Glomerular visceral epithelial cell (primary cell): ENCODE data around the gene LIX1.
"Not testable (repeated sequence)": the region's sequence is repeated elsewhere in the genome, so short reads cannot be mapped to it uniquely, and the experiment has no call there.

Experiments
- DNase-seq: peaks from one replicate; pipeline ENCODE4 v3.0.0-alpha.2; 2016; ENCODE audit errors: extremely low spot score

LIX1 gene

DNA sequence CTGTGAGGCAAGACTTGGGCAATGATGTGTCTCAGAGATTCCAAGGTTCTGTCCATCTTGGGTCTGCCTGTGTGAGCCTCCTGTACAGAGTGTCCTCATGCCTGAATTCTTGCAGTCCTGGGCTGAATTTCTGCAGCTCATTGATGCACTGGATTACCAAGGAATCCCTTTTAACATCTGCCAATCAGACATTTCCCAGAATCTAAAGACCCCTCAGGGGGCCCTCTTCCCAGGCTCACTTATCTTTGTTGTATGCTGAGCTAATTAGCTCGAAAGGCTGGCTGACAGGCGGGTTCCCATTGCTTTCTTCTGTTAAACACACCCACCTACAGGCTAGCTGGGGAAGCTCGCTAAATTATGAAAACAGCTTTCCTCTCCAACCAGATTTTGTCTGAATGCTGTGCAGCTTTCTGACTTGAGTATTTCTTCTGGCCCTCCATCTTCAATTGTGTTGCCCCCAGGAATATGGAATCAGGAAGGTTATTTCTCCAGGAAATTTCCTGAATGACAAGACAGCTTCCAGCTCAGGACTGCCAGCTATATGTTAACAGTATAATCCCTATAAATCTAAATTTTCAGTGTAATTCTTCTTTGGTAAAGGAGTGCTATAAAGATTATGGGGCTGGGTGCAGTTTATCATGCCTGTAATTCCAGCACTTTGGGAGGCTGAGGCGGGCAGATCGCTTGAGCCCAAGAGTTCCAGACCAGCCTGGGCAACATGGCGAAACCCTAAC, at the start of gene LIX1:
TSS of gene LIX1 (minus strand) at position 91 of the 734 bp plus-strand sequence. CDS start at position 56, 35 bp downstream.
- DNase-seq = peak; percentile 56

- no peak for DNase-seq
Observed at GRCh38 chr5:97191893-97192292, 49.5 kb upstream of the LIX1 start.

GRCh38 chr5:97189523-97189922, 47.1 kb upstream of the LIX1 start:
- DNase-seq = not testable (repeated sequence)

DNA sequence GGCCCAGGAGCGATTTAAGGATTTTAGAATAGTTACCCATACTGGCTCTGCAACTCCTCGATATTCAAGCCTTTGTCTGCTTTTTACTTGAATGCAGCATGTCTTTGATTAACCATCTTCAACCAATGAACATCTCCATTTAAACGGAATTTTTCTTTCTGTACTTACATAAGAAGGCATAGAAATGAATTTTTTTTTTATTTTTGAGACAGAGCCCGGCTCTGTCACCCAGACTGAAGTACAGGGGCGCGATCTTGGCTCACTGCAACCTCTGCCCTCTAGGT, 41.5 kb upstream of the LIX1 start:
- no peak for DNase-seq

DNA sequence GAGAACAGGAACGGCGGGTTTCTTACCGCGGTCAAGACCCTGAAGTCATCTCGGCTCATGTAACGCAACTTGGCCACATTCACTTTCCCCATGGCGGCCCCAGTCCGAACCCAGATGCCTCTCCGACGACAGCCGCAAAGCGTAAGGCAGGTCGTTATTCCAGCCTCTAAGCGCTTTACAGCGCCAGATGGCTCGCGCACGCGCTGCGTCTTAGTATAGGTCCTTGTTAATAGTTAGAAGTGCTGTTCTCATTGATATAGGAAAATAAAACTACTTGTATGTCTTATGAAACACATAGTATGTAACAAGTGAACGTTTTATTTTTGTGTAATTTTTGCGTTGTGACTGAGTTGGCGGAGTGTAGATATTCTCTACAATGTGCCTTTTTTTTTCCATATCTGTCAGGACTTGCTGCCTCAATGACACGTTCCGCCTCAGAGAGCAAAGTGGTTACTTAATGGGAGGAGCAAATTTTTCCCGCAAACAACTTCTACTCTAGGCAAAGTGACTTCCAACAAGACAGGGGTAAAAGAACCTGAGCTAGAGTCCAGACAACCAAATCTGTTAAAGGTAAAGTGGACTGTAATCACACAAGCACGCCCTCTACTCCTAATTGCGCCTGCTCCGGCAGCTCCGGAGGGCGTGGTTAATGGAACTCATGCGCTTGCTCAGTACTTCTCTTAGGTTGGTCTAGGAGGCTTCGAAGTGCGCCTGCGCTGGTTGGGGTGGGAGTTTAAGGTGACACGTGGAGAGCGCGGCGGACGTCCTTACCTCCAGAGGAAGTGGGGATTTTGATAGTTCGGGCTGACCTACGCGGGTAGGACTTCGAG, 40.9 kb upstream of the LIX1 start, which contains the start of gene RIOK2:
TSS of gene RIOK2 (minus strand) at position 148 of the 830 bp plus-strand sequence. CDS start at position 92, 56 bp downstream.
- DNase-seq = peak; percentile 97

DNA sequence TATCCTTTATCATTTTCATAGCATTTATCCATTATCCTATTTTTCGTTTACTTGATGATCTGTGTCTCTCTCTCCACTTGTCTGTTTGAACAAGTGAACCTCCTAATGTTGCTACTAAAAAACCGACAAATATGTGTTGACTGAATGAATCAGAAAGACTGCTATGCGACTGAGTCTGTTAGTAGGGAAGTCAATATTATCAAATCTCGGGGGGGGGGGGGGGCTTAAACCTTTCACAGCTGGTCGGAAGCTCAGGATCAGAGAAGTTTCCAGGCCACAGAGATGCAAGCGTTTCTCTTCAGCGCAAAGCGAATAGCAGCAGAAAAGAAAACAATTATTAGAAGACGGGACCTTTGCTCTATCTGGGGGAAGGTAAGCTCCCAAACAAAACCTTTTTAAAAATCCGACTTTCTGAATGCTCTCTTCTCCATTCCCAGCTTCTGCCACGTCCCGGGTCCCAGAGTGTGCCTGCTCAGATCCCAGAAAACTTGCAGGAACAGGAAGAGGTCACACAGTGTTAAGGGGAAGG, 40.2 kb upstream of the LIX1 start:
- DNase-seq = peak; percentile 50

GRCh38 chr5:97181856-97182545, 39.6 kb upstream of the LIX1 start:
- DNase-seq = no peak

DNA sequence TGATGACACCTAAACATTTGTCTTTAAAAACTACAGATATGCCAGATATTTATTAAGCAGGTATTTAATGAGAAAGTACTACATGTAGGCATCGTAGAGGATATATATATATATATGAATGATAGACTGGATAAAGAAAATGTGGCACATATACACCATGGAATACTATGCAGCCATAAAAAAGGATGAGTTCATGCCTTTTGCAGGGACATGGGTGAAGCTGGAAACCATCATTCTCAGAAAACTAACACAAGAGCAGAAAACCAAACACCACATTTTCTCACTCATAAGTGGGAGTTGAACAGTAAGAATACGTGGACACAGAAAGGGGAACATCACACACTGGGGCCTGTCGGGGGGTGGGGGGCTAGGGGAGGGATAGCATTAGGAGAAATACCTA, 37.0 kb upstream of the LIX1 start:
- DNase-seq = not testable (repeated sequence)

DNA sequence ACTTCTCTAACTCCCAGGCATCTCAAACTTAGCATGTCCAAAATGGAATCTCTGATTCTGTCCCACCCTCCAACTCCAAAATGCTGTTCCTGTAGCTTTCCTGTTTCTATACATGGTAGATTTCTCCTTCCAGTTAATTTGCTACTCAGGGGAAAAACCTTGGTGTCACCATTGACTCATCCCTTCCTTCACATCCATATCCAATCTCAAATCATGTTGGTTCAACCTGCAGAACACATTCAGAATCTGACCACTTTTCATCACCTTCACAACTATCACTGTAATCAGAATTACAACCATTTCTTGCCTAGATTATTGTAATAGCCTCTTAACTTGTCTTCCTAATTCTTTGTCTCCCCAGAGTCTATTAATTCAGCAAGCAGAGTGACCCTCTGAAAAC, 29.8 kb upstream of the LIX1 start:
- no peak for DNase-seq

DNA sequence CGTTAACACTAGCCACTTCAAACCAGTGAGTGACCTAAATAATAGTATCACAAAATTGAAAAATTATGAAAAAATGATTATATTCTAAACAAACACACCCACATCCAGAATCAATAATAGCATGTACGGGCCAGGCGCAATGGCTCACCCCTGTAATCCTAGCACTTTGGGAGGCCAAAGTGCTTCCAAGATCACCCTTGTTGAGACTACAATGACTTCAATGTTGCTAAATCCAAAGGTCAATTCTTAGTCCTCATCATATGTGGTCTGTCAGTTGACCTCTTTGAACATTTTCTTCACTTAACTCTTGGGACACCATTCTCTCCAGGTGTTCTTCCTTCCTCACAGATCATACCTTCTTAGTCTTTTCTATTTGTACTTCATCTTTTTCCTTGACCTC, 29.3 kb upstream of the LIX1 start:
- DNase-seq = no peak

GRCh38 chr5:97167435-97167834, 25.0 kb upstream of the LIX1 start:
- no peak for DNase-seq

DNA sequence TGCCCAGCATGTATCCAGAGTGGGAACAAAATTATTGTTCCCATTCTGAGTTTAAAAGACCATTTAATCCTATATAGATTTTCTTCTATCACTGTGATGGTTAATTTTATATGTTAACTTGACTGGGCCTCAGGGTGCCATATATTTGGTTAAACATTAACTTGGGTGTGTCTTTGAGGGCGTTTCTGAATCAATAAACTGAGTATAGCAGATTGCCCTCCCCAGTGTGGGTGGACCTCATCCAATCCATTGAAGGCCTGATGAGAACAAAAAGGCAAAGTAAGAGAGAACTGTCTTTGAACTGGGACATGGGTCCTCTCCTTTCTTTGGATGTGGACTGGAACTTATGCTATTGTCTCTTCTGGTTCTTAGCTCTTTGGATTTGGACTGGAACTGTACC, 23.3 kb upstream of the LIX1 start:
- no peak for DNase-seq

GRCh38 chr5:97164846-97165245, 22.4 kb upstream of the LIX1 start:
- no peak for DNase-seq

DNA sequence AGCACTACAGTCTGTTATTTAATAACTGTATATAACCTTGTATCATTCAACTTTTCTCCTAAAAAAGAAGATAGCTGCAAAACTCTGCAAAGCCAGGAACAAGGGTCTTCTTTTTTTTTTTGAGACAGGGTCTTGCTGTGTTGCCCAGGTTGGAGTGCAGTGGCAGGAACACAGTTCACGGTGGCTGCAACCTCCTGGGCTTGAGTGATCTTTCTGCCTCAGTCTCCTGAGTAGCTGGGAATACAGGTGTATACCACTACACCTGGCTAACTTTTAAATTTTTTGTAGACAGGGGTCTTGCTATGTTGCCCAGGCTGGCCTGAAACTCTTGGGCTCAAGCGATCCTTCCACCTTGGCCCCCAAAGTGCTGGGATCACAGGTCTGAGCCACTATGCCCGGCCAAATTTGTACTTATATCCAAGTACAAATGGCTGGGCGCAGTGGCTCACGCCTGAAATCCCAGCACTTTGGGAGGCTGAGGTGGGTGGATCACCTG, 21.4 kb upstream of the LIX1 start:
- DNase-seq = no peak

DNA sequence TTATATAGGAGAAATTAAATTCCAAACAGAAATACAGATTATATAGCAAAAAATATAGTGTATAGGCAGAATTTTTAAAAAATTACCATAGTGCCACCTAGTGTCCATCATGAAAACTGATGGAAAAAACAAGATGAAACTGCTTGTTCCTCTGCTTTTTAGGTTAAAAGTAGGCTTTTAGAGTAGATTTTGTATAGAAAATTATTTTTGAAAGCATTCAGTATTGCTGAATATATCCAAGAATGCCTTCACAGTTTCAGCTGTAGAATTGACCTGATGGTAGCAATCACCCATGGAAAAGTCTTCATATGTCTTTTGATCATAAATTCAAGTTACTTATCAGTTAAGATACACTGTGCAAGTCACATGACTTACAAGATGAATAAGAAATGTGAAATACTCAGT, 21.0 kb upstream of the LIX1 start:
- DNase-seq = peak; percentile 13

DNA sequence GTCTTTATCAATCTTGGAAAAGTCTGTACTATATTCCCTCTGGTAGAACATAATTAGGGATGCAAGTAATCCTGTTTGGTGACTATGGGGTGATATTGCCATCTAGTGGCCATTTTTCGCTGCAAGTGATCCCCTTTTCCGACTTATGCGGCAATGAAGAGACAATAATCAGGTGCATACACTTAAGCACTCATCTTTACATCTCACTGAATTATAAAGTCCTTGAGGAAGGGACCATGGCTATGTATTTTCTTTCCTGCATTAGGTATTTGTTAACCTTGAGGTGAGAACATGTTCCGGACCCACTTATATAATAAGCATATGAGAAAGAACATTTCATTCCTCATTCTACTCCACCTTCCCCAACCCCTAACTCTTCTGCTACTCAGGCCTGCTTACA, 19.6 kb upstream of the LIX1 start:
- DNase-seq = peak; percentile 83

GRCh38 chr5:97157689-97158088, 15.3 kb upstream of the LIX1 start:
- no peak for DNase-seq

- DNase-seq = no peak
Observed at GRCh38 chr5:97151370-97151769, 9.0 kb upstream of the LIX1 start.

DNA sequence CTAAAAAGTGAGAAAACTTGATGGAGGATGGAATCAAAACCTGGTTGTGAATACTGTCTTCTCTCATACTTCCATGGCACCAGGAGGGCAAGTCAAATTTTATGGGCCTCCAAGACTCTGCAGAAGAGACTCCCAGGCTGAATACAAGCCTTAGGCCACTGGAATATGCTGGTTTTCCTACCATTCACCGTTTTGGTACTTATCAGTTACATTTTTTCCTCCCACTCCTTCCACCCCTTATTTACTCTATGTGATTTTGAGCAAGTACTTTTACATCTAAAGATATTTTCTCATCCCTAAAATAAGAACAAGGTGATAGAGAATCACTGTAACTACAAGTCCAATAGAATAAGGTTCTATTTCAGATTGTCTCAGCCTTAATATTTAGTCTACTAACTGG, 8.0 kb upstream of the LIX1 start:
- DNase-seq = no peak

GRCh38 chr5:97149709-97150108, 7.3 kb upstream of the LIX1 start:
- no peak for DNase-seq

GRCh38 chr5:97148288-97148687, 5.9 kb upstream of the LIX1 start:
- no peak for DNase-seq

DNA sequence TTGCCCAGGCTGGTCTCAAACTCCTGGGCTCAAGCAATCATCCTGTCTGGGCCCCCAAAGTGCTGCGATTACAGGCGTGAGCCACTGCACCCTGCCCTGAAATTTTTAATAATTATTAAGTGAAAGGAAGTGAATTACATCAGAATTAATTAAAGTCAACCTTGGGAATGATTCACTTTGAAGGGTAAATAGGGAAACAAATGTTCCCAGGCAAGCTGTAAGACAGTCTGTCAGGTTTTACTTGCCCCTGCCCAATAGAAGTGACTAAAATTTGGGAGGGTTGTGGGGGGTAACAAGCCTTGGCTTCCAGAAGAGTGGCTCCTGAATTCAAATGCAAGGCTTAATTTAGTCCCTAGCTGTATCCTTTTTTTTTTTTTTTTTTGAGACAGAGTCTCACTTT, 1.3 kb upstream of the LIX1 start:
- no peak for DNase-seq
